GM12878 (cell line): ENCODE results near the gene SUPT6H.

Experiments
- ATF3 ChIP-seq: IDR thresholded peaks from 2 replicates; pipeline ENCODE4 v1.6.1; 2011; ENCODE audit warnings: low read depth, mild to moderate bottlenecking, low read length, moderate library complexity, borderline replicate concordance; ENCODE audit errors: extremely low read depth
- CTCF ChIP-seq, 3 experiments: IDR thresholded peaks in 2 of 3; conservative IDR thresholded peaks in 1 of 3; 2 replicates each; pipeline ENCODE4 v1.5.1; 2011; ENCODE audit warnings: low read depth in 3 of 3, low read length in 3 of 3, mild to moderate bottlenecking in 3 of 3, control low read depth in 2 of 3, moderate library complexity in 2 of 3, inconsistent platforms in 1 of 3, mixed read lengths in 1 of 3; ENCODE audit not compliant: control insufficient read depth in 2 of 3, insufficient read depth in 1 of 3; ENCODE audit errors: extremely low read depth in 1 of 3
- MYC ChIP-seq: IDR thresholded peaks from 2 replicates; pipeline ENCODE4 v1.6.1; 2011; ENCODE audit warnings: mild to moderate bottlenecking, low read length, moderate library complexity, inconsistent platforms; ENCODE audit not compliant: insufficient read depth, insufficient replicate concordance, insufficient read length, severe bottlenecking
- NR2F1 ChIP-seq: fragments of 450-650 bp; conservative IDR thresholded peaks from 2 replicates; pipeline ENCODE4 v1.6.1; 2017; ENCODE audit warnings: mild to moderate bottlenecking
- RBBP5 ChIP-seq: fragments of 200-600 bp; sonication (generic); conservative IDR thresholded peaks from 2 replicates; pipeline ENCODE4 v1.6.1; 2016
- RFX5 ChIP-seq: IDR thresholded peaks from 2 replicates; pipeline ENCODE4 v1.6.1; 2011; ENCODE audit warnings: low read depth, low read length, improper control_type of control experiment
- SUZ12 ChIP-seq: fragments of 200-600 bp; sonication (generic); IDR thresholded peaks from one replicate; pipeline ENCODE4 v1.6.1; 2018; ENCODE audit warnings: antibody characterized with exemption, mild to moderate bottlenecking; ENCODE audit not compliant: unreplicated experiment
- TAF1 ChIP-seq: IDR thresholded peaks from 2 replicates; pipeline ENCODE4 v1.6.1; 2011; ENCODE audit warnings: mild to moderate bottlenecking, low read depth, low read length, borderline replicate concordance
- TCF3 ChIP-seq: IDR thresholded peaks from 2 replicates; pipeline ENCODE4 v1.6.1; 2012; ENCODE audit warnings: low read depth, mild to moderate bottlenecking, low read length, borderline replicate concordance; ENCODE audit not compliant: insufficient read depth
- YBX1 ChIP-seq: fragments of 450-650 bp; IDR thresholded peaks from 2 replicates; pipeline ENCODE4 v1.6.1; 2016; ENCODE audit warnings: antibody characterized with exemption
- ZZZ3 ChIP-seq: IDR thresholded peaks from 2 replicates; pipeline ENCODE4 v1.6.1; 2011; ENCODE audit warnings: low read depth; ENCODE audit not compliant: control insufficient read depth, insufficient read length

GRCh38 chr17:28684963-28685362, 23.0 kb downstream of the SUPT6H start:
- TF ChIP-seq CTCF (IDR thresholded peaks at IDR 0.05 in 2 of 3, conservative IDR thresholded peaks at IDR 0.05 in 1 of 3; ENCODE audit: control insufficient read depth in 2 of 3, extremely low read depth in 1 of 3, insufficient read depth in 1 of 3, low read depth in 3 of 3, low read length in 3 of 3) (no peak), MYC (no peak), YBX1 (no peak), ATF3 (no peak), RFX5 (no peak), TAF1 (no peak), NR2F1 (no peak), ZZZ3 (no peak), RBBP5 (no peak), TCF3 (no peak), SUZ12 (no peak)
